ENCODE results near the gene ARID1B. TPM values are rescaled to one million over a fixed set of nuclear protein-coding genes. Genes with fewer than 3 reads are reported as not detected.

Gene ARID1B
- total RNA-seq, 6 experiments from 2014 or later = 32.5 to 44.3 (median 36.5) TPM

GRCh38 chr6:156862711-156863110 is 85.5 kb downstream of the ARID1B start:
- DNase-seq = no peak
- H3K27me3 Mint-ChIP-seq (ENCODE audit: insufficient read depth) = no peaks in the 10 kb centered on the region
- H3K9me3 Mint-ChIP-seq = 0 out of 2 replicates have a peak, but pooled peaks cover 4% of the 10 kb centered on the region
- peaks cover 48% of the 10 kb centered on the region for H3K4me1 Mint-ChIP-seq (ENCODE audit: low read depth)
- peaks cover 8% of the 10 kb centered on the region; the same call in 1 of the 2 replicates for H3K36me3 Mint-ChIP-seq (ENCODE audit: low read depth)
- TF ChIP-seq CTCF (IDR thresholded peaks at IDR 0.05) = no peak
- no peak overlapping the region for H3K4me3 Mint-ChIP-seq
- no peak overlapping the region for H3K27ac Mint-ChIP-seq

- H3K4me1 Mint-ChIP-seq (ENCODE audit: low read depth) = peaks cover 46% of the 10 kb centered on the region
- peaks cover 8% of the 10 kb centered on the region; the same call in 1 of the 2 replicates for H3K36me3 Mint-ChIP-seq (ENCODE audit: low read depth)
- H3K9me3 Mint-ChIP-seq = 0 out of 2 replicates have a peak, but pooled peaks cover 4% of the 10 kb centered on the region
- no peak overlapping the region for H3K4me3 Mint-ChIP-seq
- TF ChIP-seq CTCF (IDR thresholded peaks at IDR 0.05) = no peak
- no peak overlapping the region for H3K27ac Mint-ChIP-seq
- no peak for DNase-seq
- H3K27me3 Mint-ChIP-seq (ENCODE audit: insufficient read depth) = no peaks in the 10 kb centered on the region
Measured at GRCh38 chr6:156863504-156863903, 86.3 kb downstream of the ARID1B start.

GRCh38 chr6:156864557-156864956 is 87.4 kb downstream of the ARID1B start:
- peaks cover 44% of the 10 kb centered on the region for H3K4me1 Mint-ChIP-seq (ENCODE audit: low read depth)
- H3K27me3 Mint-ChIP-seq (ENCODE audit: insufficient read depth) = no peaks in the 10 kb centered on the region
- 0 out of 2 replicates have a peak, but pooled peaks cover 4% of the 10 kb centered on the region for H3K9me3 Mint-ChIP-seq
- no peak for TF ChIP-seq CTCF (IDR thresholded peaks at IDR 0.05)
- H3K36me3 Mint-ChIP-seq (ENCODE audit: low read depth) = peaks cover 8% of the 10 kb centered on the region; the same call in 1 of the 2 replicates
- no peak for DNase-seq
- H3K27ac Mint-ChIP-seq = no peak overlapping the region
- no peak overlapping the region for H3K4me3 Mint-ChIP-seq

GRCh38 chr6:156865019-156865629 is 87.9 kb downstream of the ARID1B start:
- Mint-ChIP-seq H3K4me3 (no peak overlapping the region), H3K4me1 (ENCODE audit: low read depth) (peaks cover 39% of the 10 kb centered on the region), H3K36me3 (ENCODE audit: low read depth) (peaks cover 8% of the 10 kb centered on the region; the same call in 1 of the 2 replicates), H3K27ac (peak overlapping the region; percentile 80; the same call in 1 of the 2 replicates), H3K27me3 (ENCODE audit: insufficient read depth) (no peaks in the 10 kb centered on the region), H3K9me3 (0 out of 2 replicates have a peak, but pooled peaks cover 4% of the 10 kb centered on the region)
- DNase-seq = no peak
- TF ChIP-seq CTCF (IDR thresholded peaks at IDR 0.05) = no peak

- 0 out of 2 replicates have a peak, but pooled peaks cover 4% of the 10 kb centered on the region for H3K9me3 Mint-ChIP-seq
- H3K36me3 Mint-ChIP-seq (ENCODE audit: low read depth) = peaks cover 8% of the 10 kb centered on the region; the same call in 1 of the 2 replicates
- H3K27ac Mint-ChIP-seq = peak overlapping the region; percentile 80
- H3K4me1 Mint-ChIP-seq (ENCODE audit: low read depth) = peaks cover 44% of the 10 kb centered on the region
- peak overlapping the region; percentile 74 for H3K4me3 Mint-ChIP-seq
- no peak for TF ChIP-seq CTCF (IDR thresholded peaks at IDR 0.05)
- no peaks in the 10 kb centered on the region for H3K27me3 Mint-ChIP-seq (ENCODE audit: insufficient read depth)
- DNase-seq = peak; percentile 23
Measured at GRCh38 chr6:156866220-156867015, 89.2 kb downstream of the ARID1B start.
